GM12873 (cell line): ENCODE measurements around the gene STAT3.

Source experiments
- TF ChIP-seq, protein P1 (sequence below): IDR thresholded peaks from 2 replicates; pipeline ENCODE4 v1.5.1; 2012; ENCODE audit warnings: low read depth, mild to moderate bottlenecking, moderate library complexity, low read length, control low read depth; ENCODE audit not compliant: insufficient read depth; ENCODE audit errors: missing control alignments

Gene STAT3

DNA sequence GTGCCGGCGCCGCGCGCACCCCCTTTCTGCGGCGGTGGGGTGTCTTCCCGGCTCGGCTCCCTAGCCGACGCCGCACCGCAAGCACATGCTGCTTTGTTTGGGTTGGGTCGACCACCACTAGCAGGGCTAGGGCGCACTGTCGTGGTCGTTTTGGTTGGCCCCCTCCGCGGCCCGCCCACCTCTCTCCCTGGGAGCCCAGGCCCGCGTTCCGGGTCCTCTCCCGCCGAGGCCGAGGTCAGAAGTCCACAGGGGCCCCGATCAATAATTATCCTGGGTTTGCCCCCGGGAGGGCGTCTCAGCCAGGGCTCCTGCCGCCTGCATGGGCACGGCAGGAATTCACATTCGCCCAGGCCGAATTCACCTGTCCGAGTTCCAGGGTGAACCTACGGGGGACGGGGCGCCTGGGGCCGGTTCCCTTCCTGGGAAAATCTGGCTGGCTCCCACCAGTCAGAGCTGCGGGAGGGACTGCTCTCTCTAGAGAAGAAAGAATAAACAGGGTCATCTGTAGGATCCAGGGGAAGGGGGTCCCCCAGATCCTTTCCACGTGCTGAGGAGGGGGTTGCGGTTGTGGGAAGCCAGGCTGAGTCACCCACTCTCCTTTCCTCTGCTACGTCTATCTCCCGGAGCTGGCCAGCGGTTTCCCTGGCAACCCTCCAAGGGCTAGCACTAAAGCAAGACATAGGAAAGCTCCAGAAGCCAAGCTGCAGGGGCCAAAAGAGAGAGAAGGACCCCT lies 111.5 kb downstream of the STAT3 start:
- TF ChIP-seq, protein P1, sequence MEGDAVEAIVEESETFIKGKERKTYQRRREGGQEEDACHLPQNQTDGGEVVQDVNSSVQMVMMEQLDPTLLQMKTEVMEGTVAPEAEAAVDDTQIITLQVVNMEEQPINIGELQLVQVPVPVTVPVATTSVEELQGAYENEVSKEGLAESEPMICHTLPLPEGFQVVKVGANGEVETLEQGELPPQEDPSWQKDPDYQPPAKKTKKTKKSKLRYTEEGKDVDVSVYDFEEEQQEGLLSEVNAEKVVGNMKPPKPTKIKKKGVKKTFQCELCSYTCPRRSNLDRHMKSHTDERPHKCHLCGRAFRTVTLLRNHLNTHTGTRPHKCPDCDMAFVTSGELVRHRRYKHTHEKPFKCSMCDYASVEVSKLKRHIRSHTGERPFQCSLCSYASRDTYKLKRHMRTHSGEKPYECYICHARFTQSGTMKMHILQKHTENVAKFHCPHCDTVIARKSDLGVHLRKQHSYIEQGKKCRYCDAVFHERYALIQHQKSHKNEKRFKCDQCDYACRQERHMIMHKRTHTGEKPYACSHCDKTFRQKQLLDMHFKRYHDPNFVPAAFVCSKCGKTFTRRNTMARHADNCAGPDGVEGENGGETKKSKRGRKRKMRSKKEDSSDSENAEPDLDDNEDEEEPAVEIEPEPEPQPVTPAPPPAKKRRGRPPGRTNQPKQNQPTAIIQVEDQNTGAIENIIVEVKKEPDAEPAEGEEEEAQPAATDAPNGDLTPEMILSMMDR, result no peak

- TF ChIP-seq, protein P1, result no peak
Observed at GRCh38 chr17:42276359-42276608, 112.0 kb downstream of the STAT3 start, which contains the start of gene STAT5B. Gene STAT5B, minus strand, starts transcription at chr17:42276391. Its CDS starts 44,264 bp downstream, at chr17:42232127.

DNA sequence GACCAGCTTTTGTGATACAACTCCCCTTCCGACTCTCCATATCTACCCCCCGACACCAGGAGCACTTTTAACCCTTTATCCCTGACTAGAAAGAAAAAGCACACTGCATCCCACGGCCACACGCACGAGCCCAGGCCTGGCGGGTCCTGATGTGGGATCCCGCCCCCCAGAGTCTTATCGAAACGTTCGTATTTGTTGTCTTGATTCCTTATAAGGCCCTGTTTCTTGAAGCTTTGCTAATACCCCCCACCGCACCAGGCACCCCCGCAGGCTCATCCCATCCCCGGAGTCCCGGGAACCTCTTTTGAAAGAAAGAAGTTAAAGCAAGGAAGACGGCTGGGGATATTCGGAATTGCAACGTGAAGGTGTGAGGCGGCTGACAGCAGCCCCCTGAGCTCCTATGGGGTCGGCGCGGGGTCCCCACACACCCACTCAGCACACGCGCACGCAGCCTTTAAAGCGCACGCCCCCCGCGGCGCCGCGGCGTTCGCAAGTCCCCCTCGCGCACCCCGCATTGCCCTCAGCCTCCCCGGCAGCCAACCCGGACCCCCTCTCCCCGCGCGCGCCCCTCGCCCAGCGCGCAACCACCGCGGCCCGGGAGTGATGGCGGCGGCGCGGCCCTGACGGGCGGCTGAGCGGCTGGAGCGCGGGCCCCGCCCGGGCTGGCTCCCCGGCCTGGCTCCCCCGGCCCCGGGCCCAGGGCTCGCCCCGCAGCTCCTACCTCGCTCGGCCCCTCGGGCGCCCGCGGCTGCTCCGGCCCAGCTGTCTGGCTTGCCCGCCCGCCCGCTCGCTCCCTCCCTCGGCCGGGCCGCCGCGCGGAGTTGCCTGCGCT lies 112.5 kb downstream of the STAT3 start:
- TF ChIP-seq, protein P1, result no peak

DNA sequence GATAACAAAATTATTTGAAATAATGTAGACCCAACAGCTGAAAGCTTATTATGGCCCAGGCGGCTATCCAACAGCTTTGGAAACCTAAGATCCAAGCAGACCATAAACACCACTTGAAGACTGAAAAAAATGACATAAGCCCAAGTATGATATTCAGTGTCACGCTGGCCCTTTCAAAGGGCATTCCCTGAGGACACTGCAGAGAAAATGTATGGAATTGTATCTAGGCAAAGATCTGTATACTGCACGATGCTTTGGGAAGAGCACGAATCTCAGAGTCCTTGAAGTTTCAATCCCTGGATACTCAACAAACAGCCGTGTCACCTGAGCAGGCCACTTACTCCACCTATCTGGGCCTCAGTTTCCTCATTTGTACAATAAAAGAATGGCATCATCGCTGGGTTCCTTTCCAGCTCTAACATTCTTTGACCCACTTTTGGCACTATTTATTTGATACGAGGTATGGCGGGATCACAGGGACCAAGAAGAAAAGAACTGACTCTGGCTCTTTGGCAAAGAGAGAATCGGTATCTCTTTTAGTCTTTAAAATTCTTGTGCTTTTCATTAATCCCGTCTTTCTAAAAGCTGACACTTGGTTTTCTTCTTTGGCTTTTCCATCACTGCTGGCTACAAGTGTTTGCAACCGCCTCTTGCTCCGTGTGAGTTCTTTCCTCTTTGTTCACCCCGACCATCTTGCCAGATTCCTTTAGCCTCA lies 113.3 kb downstream of the STAT3 start:
- TF ChIP-seq, protein P1, result no peak

- TF ChIP-seq, protein P1, result no peak
Observed at GRCh38 chr17:42274253-42274542, 114.0 kb downstream of the STAT3 start.

- TF ChIP-seq, protein P1, result no peak
Observed at GRCh38 chr17:42273474-42274252, 114.6 kb downstream of the STAT3 start.
